ENCODE results near the gene ALDH1B1.
A peak's percentile ranks its signal among the peaks of the same experiment; 100 is the strongest.
"Not testable (repeated sequence)": the region's sequence is repeated elsewhere in the genome, so short reads cannot be mapped to it uniquely, and the experiment has no call there.

The ALDH1B1 gene

GRCh38 chr9:38359689-38360385 is 32.7 kb upstream of the ALDH1B1 start:
- no peak overlapping the region for H3K4me3 ChIP-seq (ENCODE audit: low read length)
- no peak for DNase-seq (ENCODE audit: low read depth, low spot score)

- no peak overlapping the region for H3K4me3 ChIP-seq (ENCODE audit: low read length)
- no peak for DNase-seq (ENCODE audit: low read depth, low spot score)
Measured at GRCh38 chr9:38360839-38361472, 31.5 kb upstream of the ALDH1B1 start.

- DNase-seq (ENCODE audit: low read depth, low spot score): no peak
- no peak overlapping the region for H3K4me3 ChIP-seq (ENCODE audit: low read length)
Measured at GRCh38 chr9:38361473-38361850, 31.0 kb upstream of the ALDH1B1 start.

- DNase-seq (ENCODE audit: low read depth, low spot score): peak; percentile 25
- no peak overlapping the region for H3K4me3 ChIP-seq (ENCODE audit: low read length)
Measured at GRCh38 chr9:38362852-38363588, 29.5 kb upstream of the ALDH1B1 start.

GRCh38 chr9:38363589-38363925 is 28.9 kb upstream of the ALDH1B1 start:
- no peak for DNase-seq (ENCODE audit: low read depth, low spot score)
- H3K4me3 ChIP-seq (ENCODE audit: low read length): no peak overlapping the region

GRCh38 chr9:38367898-38368297 is 24.6 kb upstream of the ALDH1B1 start:
- no peak for DNase-seq (ENCODE audit: low read depth, low spot score)
- H3K4me3 ChIP-seq (ENCODE audit: low read length): no peak overlapping the region

- no peak for DNase-seq (ENCODE audit: low read depth, low spot score)
- no peak overlapping the region for H3K4me3 ChIP-seq (ENCODE audit: low read length)
Measured at GRCh38 chr9:38368731-38369130, 23.8 kb upstream of the ALDH1B1 start.

GRCh38 chr9:38370176-38370575 is 22.3 kb upstream of the ALDH1B1 start:
- H3K4me3 ChIP-seq (ENCODE audit: low read length): no peak overlapping the region
- no peak for DNase-seq (ENCODE audit: low read depth, low spot score)

- DNase-seq (ENCODE audit: low read depth, low spot score): no peak
- no peak overlapping the region for H3K4me3 ChIP-seq (ENCODE audit: low read length)
Measured at GRCh38 chr9:38371495-38371894, 21.0 kb upstream of the ALDH1B1 start.

- H3K4me3 ChIP-seq (ENCODE audit: low read length): no peak overlapping the region
- DNase-seq (ENCODE audit: low read depth, low spot score): no peak
Measured at GRCh38 chr9:38372762-38373619, 19.5 kb upstream of the ALDH1B1 start.

GRCh38 chr9:38373679-38374078 is 18.8 kb upstream of the ALDH1B1 start:
- H3K4me3 ChIP-seq (ENCODE audit: low read length): no peak overlapping the region

GRCh38 chr9:38374847-38375571 is 17.5 kb upstream of the ALDH1B1 start:
- DNase-seq (ENCODE audit: low read depth, low spot score): no peak
- no peak overlapping the region for H3K4me3 ChIP-seq (ENCODE audit: low read length)

More at GRCh38 chr9:38373679-38374078, 18.8 kb upstream of the ALDH1B1 start:
- no peak for DNase-seq (ENCODE audit: low read depth, low spot score)

- no peak for DNase-seq (ENCODE audit: low read depth, low spot score)
- H3K4me3 ChIP-seq (ENCODE audit: low read length): no peak overlapping the region
Measured at GRCh38 chr9:38375572-38375963, 16.9 kb upstream of the ALDH1B1 start.

GRCh38 chr9:38376021-38376670 is 16.4 kb upstream of the ALDH1B1 start:
- no peak for DNase-seq (ENCODE audit: low read depth, low spot score)
- no peak overlapping the region for H3K4me3 ChIP-seq (ENCODE audit: low read length)

- not testable (repeated sequence) for H3K4me3 ChIP-seq (ENCODE audit: low read length); DNase-seq (ENCODE audit: low read depth, low spot score)
Measured at GRCh38 chr9:38377336-38378083, 15.0 kb upstream of the ALDH1B1 start.

GRCh38 chr9:38380230-38380871 is 12.2 kb upstream of the ALDH1B1 start:
- no peak for DNase-seq (ENCODE audit: low read depth, low spot score)
- H3K4me3 ChIP-seq (ENCODE audit: low read length): no peak overlapping the region

GRCh38 chr9:38380872-38381534 is 11.5 kb upstream of the ALDH1B1 start:
- DNase-seq (ENCODE audit: low read depth, low spot score): no peak
- H3K4me3 ChIP-seq (ENCODE audit: low read length): no peak overlapping the region

Data from Jurkat, Clone E6-1 (cell line).